CD14-positive monocyte (primary cell): Measurements from ENCODE around the gene ITGAX. TPM values are rescaled to one million over a fixed set of nuclear protein-coding genes. Genes with fewer than 3 reads are reported as not detected.

ENCODE experiments used
- DNase-seq, 3 donors: peaks; one replicate each; pipeline ENCODE4 v3.0.0-alpha.2; 2011 to 2022
- H2AFZ ChIP-seq: 2 replicates; pipeline ENCODE4 v1.6.0; 2012; ENCODE audit warnings: mild to moderate bottlenecking, low read depth, low read length, inconsistent platforms; ENCODE audit not compliant: insufficient read depth, poor library complexity, severe bottlenecking
- H3K27ac ChIP-seq, 2 donors: 1 replicate in 1 of 2; 2 replicates in 1 of 2; pipeline ENCODE4 v1.5.1; 2012 to 2013; ENCODE audit warnings: low read length in 2 of 2, control low read depth in 1 of 2, inconsistent platforms in 1 of 2, low read depth in 1 of 2, mild to moderate bottlenecking in 1 of 2
- H3K27me3 ChIP-seq, 2 donors: one replicate each; pipeline versions ENCODE4 v1.6.0 to v1.6.1; 2011 to 2013; ENCODE audit warnings: low read length in 2 of 2; ENCODE audit not compliant: control insufficient read depth in 2 of 2, insufficient read depth in 2 of 2
- H3K36me3 ChIP-seq, 2 donors: replicated peaks in 1 of 2; 1 replicate in 1 of 2; 2 replicates in 1 of 2; pipeline versions ENCODE4 v1.5.1 to v1.6.1; 2012 to 2013; ENCODE audit warnings: low read length in 2 of 2, control low read depth in 1 of 2, inconsistent platforms in 1 of 2, mild to moderate bottlenecking in 1 of 2; ENCODE audit not compliant: insufficient read depth in 2 of 2, control insufficient read depth in 1 of 2
- H3K4me1 ChIP-seq, 2 donors: 1 replicate in 1 of 2; 2 replicates in 1 of 2; pipeline versions ENCODE4 v1.5.1 to v1.6.1; 2012 to 2013; ENCODE audit warnings: low read length in 2 of 2, control low read depth in 1 of 2, inconsistent platforms in 1 of 2, mild to moderate bottlenecking in 1 of 2, moderate library complexity in 1 of 2; ENCODE audit not compliant: insufficient read depth in 2 of 2, control insufficient read depth in 1 of 2
- H3K4me2 ChIP-seq: replicated peaks from 2 replicates; pipeline ENCODE3; 2012; ENCODE audit warnings: low read length, moderate library complexity, mild to moderate bottlenecking; ENCODE audit not compliant: poor library complexity, severe bottlenecking; ENCODE audit errors: extremely low read depth
- H3K4me3 ChIP-seq, 3 experiments: fragments of 200-600 bp in 1 of 3; sonication (generic) in 1 of 3; replicated peaks in 1 of 3; 1 replicate in 2 of 3; 2 replicates in 1 of 3; pipeline ENCODE4 v1.5.1; 2011 to 2013; ENCODE audit warnings: low read length in 3 of 3, mild to moderate bottlenecking in 3 of 3, control low read depth in 2 of 3, low read depth in 2 of 3, inconsistent platforms in 1 of 3, moderate library complexity in 1 of 3
- H3K79me2 ChIP-seq: 2 replicates; pipeline ENCODE4 v1.6.0; 2012; ENCODE audit warnings: mild to moderate bottlenecking, control low read depth, inconsistent platforms, low read length, moderate library complexity; ENCODE audit not compliant: insufficient read depth
- H3K9ac ChIP-seq: 2 replicates; pipeline ENCODE4 v1.6.0; 2017; ENCODE audit warnings: low read length, mild to moderate bottlenecking; ENCODE audit not compliant: insufficient read depth, poor library complexity, severe bottlenecking
- H3K9me3 ChIP-seq, 2 donors: replicated peaks in 1 of 2; 1 replicate in 1 of 2; 2 replicates in 1 of 2; pipeline versions ENCODE4 v1.5.1 to v1.6.1; 2012 to 2013; ENCODE audit warnings: low read length in 2 of 2, control low read depth in 1 of 2; ENCODE audit not compliant: control insufficient read depth in 1 of 2, insufficient read depth in 1 of 2
- H4K20me1 ChIP-seq: 2 replicates; pipeline ENCODE4 v1.6.0; 2012; ENCODE audit warnings: mild to moderate bottlenecking, low read length, control low read depth, moderate library complexity; ENCODE audit not compliant: insufficient read depth
- H3K27ac Mint-ChIP-seq, 7 donors: one replicate each; pipeline ENCODE4 v1.8.0; 2020; ENCODE audit warnings: mild to moderate bottlenecking in 7 of 7, mixed read lengths in 7 of 7, moderate library complexity in 6 of 7, inconsistent platforms in 2 of 7
- H3K27me3 Mint-ChIP-seq, 3 donors: one replicate each; pipeline ENCODE4 v1.8.0; 2021 to 2022; ENCODE audit warnings: low read depth in 3 of 3, mild to moderate bottlenecking in 3 of 3, mixed read lengths in 3 of 3, moderate library complexity in 3 of 3, inconsistent platforms in 1 of 3
- H3K36me3 Mint-ChIP-seq, 2 donors: one replicate each; pipeline ENCODE4 v1.8.0; 2020; ENCODE audit warnings: mixed read lengths in 2 of 2, inconsistent platforms in 1 of 2, mild to moderate bottlenecking in 1 of 2
- H3K4me1 Mint-ChIP-seq: one replicate; pipeline ENCODE4 v1.8.0; 2020; ENCODE audit warnings: mild to moderate bottlenecking, mixed read lengths
- H3K4me3 Mint-ChIP-seq, 2 donors: one replicate each; pipeline ENCODE4 v1.8.0; 2020; ENCODE audit warnings: mild to moderate bottlenecking in 2 of 2, mixed read lengths in 2 of 2, moderate library complexity in 1 of 2
- H3K9me3 Mint-ChIP-seq, 7 donors: one replicate each; pipeline ENCODE4 v1.8.0; 2020 to 2022; ENCODE audit warnings: mixed read lengths in 7 of 7, mild to moderate bottlenecking in 6 of 7, moderate library complexity in 6 of 7, inconsistent platforms in 2 of 7
- WGBS: methylation state at CpG from one replicate; pipeline ENCODE4 v1.1.5; 2013; ENCODE audit warnings: missing lambda C conversion rate; ENCODE audit not compliant: insufficient coverage; 5-methylcytosine and 5-hydroxymethylcytosine counted together
- intact Hi-C, 2 donors: fragments of 100-400 bp; cut with micrococcal nuclease; formaldehyde crosslinking; loops; one replicate each; pipeline versions ENCODE4 v1.15.0 to v1.15.1; 2023
- polyA plus RNA-seq, 3 donors: library from polyadenylated mRNA; depleted of rRNA in 1 of 3; unstranded in 2 of 3; stranded (reverse) in 1 of 3; fragments of 300-500 nt in 2 of 3; fragments of >200 nt in 1 of 3; fragmentation: Illumina TruSeq in 2 of 3; gene quantifications; 1 replicate in 2 of 3; 2 replicates in 1 of 3; pipeline ENCODE4 v1.2.3, GENCODE V29; 2012 to 2021
- TF ChIP-seq, protein P1 (sequence below): fragments of 200-600 bp; IDR thresholded peaks from one replicate; pipeline ENCODE4 v1.8.0; 2022; ENCODE audit warnings: antibody characterized with exemption, mild to moderate bottlenecking

The ITGAX gene
- polyA plus RNA-seq, 3 donors = 40.7 to 710 (median 71.3) TPM

DNA sequence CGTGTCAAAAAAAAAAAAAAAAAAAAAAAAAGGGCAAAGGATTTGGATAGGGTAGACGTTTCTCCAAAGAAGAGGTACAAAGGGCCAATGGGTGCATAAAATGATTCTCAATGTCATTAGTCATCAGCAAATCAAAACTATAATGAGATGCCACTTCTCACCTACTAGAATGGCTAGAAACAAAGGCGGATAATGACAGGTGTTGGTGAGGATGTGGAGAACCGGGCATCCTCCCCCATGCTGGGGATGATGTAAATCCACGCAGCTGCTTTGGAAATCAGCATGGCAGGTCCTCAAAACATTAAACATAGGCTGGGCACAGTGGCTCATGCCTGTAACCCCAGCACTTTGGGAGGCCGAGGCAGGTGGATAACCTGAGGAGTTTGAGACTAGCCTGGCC lies 9.4 kb downstream of the ITGAX start:
- Mint-ChIP-seq H3K4me1 (peaks cover 74% of the 10 kb centered on the region), H3K36me3 (peaks cover 51 to 74% of the 10 kb centered on the region in 2 donors), H3K27me3 (peaks cover 0 to 4% (median 0%) of the 10 kb centered on the region in 3 donors), H3K9me3 (peaks cover 0 to 2% (median 0%) of the 10 kb centered on the region in 7 donors), H3K27ac (peak overlapping the region in 6 of 7 donors; percentile 21 to 89 (median 73)), H3K4me3 (no peak overlapping the region)
- no CpG with 5 or more reads among the region's 6 CpGs for WGBS
- H3K9me3 ChIP-seq = no peaks in the 10 kb centered on the region
- peaks cover 61 to 72% of the 10 kb centered on the region in 2 donors for H3K4me1 ChIP-seq
- H3K36me3 ChIP-seq = peaks cover 28 to 43% of the 10 kb centered on the region in 2 donors
- H2AFZ ChIP-seq = no peak overlapping the region
- H3K27ac ChIP-seq = no peak overlapping the region
- peaks cover 7% of the 10 kb centered on the region for H3K79me2 ChIP-seq
- H3K4me2 ChIP-seq = no peak overlapping the region
- intact Hi-C loops = no loop called here
- peaks cover 45% of the 10 kb centered on the region for H4K20me1 ChIP-seq
- TF ChIP-seq, protein P1, sequence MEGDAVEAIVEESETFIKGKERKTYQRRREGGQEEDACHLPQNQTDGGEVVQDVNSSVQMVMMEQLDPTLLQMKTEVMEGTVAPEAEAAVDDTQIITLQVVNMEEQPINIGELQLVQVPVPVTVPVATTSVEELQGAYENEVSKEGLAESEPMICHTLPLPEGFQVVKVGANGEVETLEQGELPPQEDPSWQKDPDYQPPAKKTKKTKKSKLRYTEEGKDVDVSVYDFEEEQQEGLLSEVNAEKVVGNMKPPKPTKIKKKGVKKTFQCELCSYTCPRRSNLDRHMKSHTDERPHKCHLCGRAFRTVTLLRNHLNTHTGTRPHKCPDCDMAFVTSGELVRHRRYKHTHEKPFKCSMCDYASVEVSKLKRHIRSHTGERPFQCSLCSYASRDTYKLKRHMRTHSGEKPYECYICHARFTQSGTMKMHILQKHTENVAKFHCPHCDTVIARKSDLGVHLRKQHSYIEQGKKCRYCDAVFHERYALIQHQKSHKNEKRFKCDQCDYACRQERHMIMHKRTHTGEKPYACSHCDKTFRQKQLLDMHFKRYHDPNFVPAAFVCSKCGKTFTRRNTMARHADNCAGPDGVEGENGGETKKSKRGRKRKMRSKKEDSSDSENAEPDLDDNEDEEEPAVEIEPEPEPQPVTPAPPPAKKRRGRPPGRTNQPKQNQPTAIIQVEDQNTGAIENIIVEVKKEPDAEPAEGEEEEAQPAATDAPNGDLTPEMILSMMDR = no peak
- DNase-seq = no peak
- H3K9ac ChIP-seq = no peak overlapping the region
- H3K27me3 ChIP-seq = no peaks in the 10 kb centered on the region
- no peak overlapping the region for H3K4me3 ChIP-seq

DNA sequence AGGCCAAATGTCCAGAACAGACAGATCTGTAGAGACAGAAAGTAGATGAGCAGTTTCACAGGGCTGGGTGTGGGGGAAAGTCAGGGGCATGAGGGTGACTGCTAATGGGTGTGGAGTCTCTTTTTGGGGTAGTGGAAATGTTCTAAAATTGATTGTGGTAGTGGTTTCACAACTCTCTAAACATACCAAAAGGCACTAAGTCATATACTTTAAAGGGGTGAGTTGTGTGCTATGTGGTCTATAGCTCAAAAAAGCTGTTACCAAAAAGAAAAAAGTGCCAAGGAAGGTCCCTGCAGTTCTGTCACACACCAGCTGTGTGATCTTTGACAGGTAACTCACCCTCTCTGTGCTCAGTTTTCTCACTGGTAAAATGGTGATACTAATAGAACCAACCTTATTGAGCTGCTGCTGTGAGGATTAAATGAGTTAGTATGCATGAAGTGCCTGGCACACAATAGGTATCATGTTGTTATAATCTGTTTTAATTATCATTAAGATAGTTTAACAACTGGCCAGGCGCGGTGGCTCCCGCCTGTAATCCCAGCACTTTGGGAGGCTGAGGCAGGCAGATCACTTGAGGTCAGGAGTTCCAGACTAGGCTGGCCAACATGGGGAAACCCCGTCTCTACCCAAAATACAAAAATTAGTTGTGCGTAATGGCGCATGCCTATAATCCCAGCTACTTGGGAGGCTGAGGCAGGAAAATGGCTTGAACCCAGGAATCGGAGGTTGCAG lies 10.3 kb downstream of the ITGAX start:
- DNase-seq = no peak
- Histone ChIP-seq H2AFZ (no peak overlapping the region), H3K9ac (no peak overlapping the region), H3K4me1 (peaks cover 53 to 64% of the 10 kb centered on the region in 2 donors), H4K20me1 (peaks cover 43% of the 10 kb centered on the region), H3K36me3 (peaks cover 32 to 50% of the 10 kb centered on the region in 2 donors), H3K27ac (peak overlapping the region in 1 of 2 donors; percentile 29), H3K4me2 (no peak overlapping the region), H3K4me3 (no peak overlapping the region), H3K27me3 (no peaks in the 10 kb centered on the region), H3K79me2 (peaks cover 7% of the 10 kb centered on the region), H3K9me3 (no peaks in the 10 kb centered on the region)
- 90% methylated on average over 6 of the region's 7 CpGs for WGBS
- Mint-ChIP-seq H3K4me3 (peak overlapping the region; percentile 0 to 17), H3K27me3 (peaks cover 0 to 4% (median 0%) of the 10 kb centered on the region in 3 donors), H3K27ac (peak overlapping the region; percentile 50 to 93 (median 81)), H3K36me3 (peaks cover 55 to 75% of the 10 kb centered on the region in 2 donors), H3K4me1 (peaks cover 65% of the 10 kb centered on the region), H3K9me3 (peaks cover 0 to 2% (median 0%) of the 10 kb centered on the region in 7 donors)
- intact Hi-C loops = loop anchor here in 1 of 2 donors (5.0 kb wide), 1 partner anchor 33 kb away; no protein-coding TSS in a partner anchor
- TF ChIP-seq, protein P1 = no peak
